Measurements from ENCODE around the gene HLA-DPB1. TPM values are rescaled to one million over a fixed set of nuclear protein-coding genes. Genes with fewer than 3 reads are reported as not detected.
A peak's percentile ranks its signal among the peaks of the same experiment; 100 is the strongest.

Gene HLA-DPB1
- total and polyA plus RNA-seq, 8 donors: 15.2 to 326 (median 26.8) TPM

- H3K27me3 ChIP-seq: no peaks in the 10 kb centered on the region
- TF ChIP-seq, protein P1, sequence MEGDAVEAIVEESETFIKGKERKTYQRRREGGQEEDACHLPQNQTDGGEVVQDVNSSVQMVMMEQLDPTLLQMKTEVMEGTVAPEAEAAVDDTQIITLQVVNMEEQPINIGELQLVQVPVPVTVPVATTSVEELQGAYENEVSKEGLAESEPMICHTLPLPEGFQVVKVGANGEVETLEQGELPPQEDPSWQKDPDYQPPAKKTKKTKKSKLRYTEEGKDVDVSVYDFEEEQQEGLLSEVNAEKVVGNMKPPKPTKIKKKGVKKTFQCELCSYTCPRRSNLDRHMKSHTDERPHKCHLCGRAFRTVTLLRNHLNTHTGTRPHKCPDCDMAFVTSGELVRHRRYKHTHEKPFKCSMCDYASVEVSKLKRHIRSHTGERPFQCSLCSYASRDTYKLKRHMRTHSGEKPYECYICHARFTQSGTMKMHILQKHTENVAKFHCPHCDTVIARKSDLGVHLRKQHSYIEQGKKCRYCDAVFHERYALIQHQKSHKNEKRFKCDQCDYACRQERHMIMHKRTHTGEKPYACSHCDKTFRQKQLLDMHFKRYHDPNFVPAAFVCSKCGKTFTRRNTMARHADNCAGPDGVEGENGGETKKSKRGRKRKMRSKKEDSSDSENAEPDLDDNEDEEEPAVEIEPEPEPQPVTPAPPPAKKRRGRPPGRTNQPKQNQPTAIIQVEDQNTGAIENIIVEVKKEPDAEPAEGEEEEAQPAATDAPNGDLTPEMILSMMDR (IDR thresholded peaks at IDR 0.05): no peak
- peak; percentile 37 for ATAC-seq
- peak; percentile 52 to 82 (median 68) for DNase-seq
- intact Hi-C loops (cut with DNase I): no loop called here
- peaks cover 0 to 14% of the 10 kb centered on the region in 2 donors for H3K36me3 ChIP-seq
- peaks cover 0 to 36% of the 10 kb centered on the region in 2 donors for H3K4me1 ChIP-seq
- peak overlapping the region; percentile 54 to 81 for H3K27ac ChIP-seq
- H3K4me3 ChIP-seq: peak overlapping the region; percentile 19 to 38
- H3K9me3 ChIP-seq: no peaks in the 10 kb centered on the region
These were observed 4.6 kb downstream of the HLA-DPB1 start for GRCh38 chr6:33080127-33081089.

- intact Hi-C loops (cut with DNase I): no loop called here
- Histone ChIP-seq H3K4me1 (peaks cover 0 to 29% of the 10 kb centered on the region in 2 donors), H3K9me3 (no peaks in the 10 kb centered on the region), H3K4me3 (peak overlapping the region; percentile 19 to 38), H3K27ac (peak overlapping the region; percentile 54 to 81), H3K36me3 (peaks cover 0 to 23% of the 10 kb centered on the region in 2 donors), H3K27me3 (no peaks in the 10 kb centered on the region)
- ATAC-seq (no peak), DNase-seq (peak in 1 of 4 donors; percentile 9)
- TF ChIP-seq, protein P1 (IDR thresholded peaks at IDR 0.05): no peak
These were observed 5.5 kb downstream of the HLA-DPB1 start for GRCh38 chr6:33081098-33081824.

- no peak overlapping the region for H3K27ac ChIP-seq
- peak in 1 of 4 donors; percentile 35 for DNase-seq
- no peaks in the 10 kb centered on the region for H3K9me3 ChIP-seq
- no peaks in the 10 kb centered on the region for H3K27me3 ChIP-seq
- no peak overlapping the region for H3K4me3 ChIP-seq
- intact Hi-C loops (cut with DNase I): no loop called here
- peaks cover 0 to 35% of the 10 kb centered on the region in 2 donors for H3K36me3 ChIP-seq
- peaks cover 0 to 25% of the 10 kb centered on the region in 2 donors for H3K4me1 ChIP-seq
- TF ChIP-seq, protein P1 (IDR thresholded peaks at IDR 0.05): peak in 1 of 2 donors; percentile 37
- ATAC-seq: peak; percentile 78
These were observed 6.9 kb downstream of the HLA-DPB1 start for GRCh38 chr6:33082702-33083101.

- peaks cover 0 to 35% of the 10 kb centered on the region in 2 donors for H3K36me3 ChIP-seq
- no peak for DNase-seq
- TF ChIP-seq, protein P1 (IDR thresholded peaks at IDR 0.05): no peak
- no peak for ATAC-seq
- H3K4me1 ChIP-seq: peaks cover 0 to 12% of the 10 kb centered on the region in 2 donors
- intact Hi-C loops (cut with DNase I): no loop called here
- H3K27me3 ChIP-seq: no peaks in the 10 kb centered on the region
- no peaks in the 10 kb centered on the region for H3K9me3 ChIP-seq
- no peak overlapping the region for H3K4me3 ChIP-seq
- no peak overlapping the region for H3K27ac ChIP-seq
These were observed 9.8 kb downstream of the HLA-DPB1 start for GRCh38 chr6:33085627-33086026.

Data from left lung (tissue), 10 donors.